ENCODE measurements around the gene MARK1. TPM values are rescaled to one million over a fixed set of nuclear protein-coding genes. Genes with fewer than 3 reads are reported as not detected.

The MARK1 gene
- total RNA-seq, 1 donor from 2014 or later, result 5.7 TPM

GRCh38 chr1:220698607-220699016 lies 170.7 kb downstream of the MARK1 start:
- Mint-ChIP-seq H3K27ac (no peak overlapping the region), H3K4me3 (no peak overlapping the region), H3K27me3 (no peaks in the 10 kb centered on the region), H3K4me1 (peaks cover 7% of the 10 kb centered on the region), H3K9me3 (no peaks in the 10 kb centered on the region), H3K36me3 (ENCODE audit: low read depth) (peaks cover 8% of the 10 kb centered on the region)
- ChIA-PET CTCF (interaction anchor here (1.3 kb wide), 1 partner anchor 35 kb away, joined by 6 read pairs; no protein-coding TSS in a partner anchor), POLR2A (interaction anchor here (0.5 kb wide), 1 partner anchor 71 kb away, joined by 3 read pairs; no protein-coding TSS in a partner anchor)
- TF ChIP-seq CTCF (IDR thresholded peaks at IDR 0.05), result no peak
- no peak for DNase-seq
- intact Hi-C loops (cut with micrococcal nuclease), result no loop called here
- no peak for ATAC-seq (ENCODE audit: low read depth)

GRCh38 chr1:220699044-220699443 lies 171.1 kb downstream of the MARK1 start:
- ATAC-seq (ENCODE audit: low read depth), result no peak

GRCh38 chr1:220700556-220701179 lies 172.7 kb downstream of the MARK1 start:
- no peak overlapping the region for H3K27ac Mint-ChIP-seq
- peaks cover 8% of the 10 kb centered on the region for H3K36me3 Mint-ChIP-seq (ENCODE audit: low read depth)
- intact Hi-C loops (cut with micrococcal nuclease), result no loop called here
- no peaks in the 10 kb centered on the region for H3K27me3 Mint-ChIP-seq
- no peaks in the 10 kb centered on the region for H3K9me3 Mint-ChIP-seq
- ChIA-PET POLR2A (no interaction called here), CTCF (interaction anchor here (2.5 kb wide), 1 partner anchor 32 kb away, joined by 8 read pairs; no protein-coding TSS in a partner anchor)
- ATAC-seq (ENCODE audit: low read depth), result no peak
- H3K4me3 Mint-ChIP-seq, result no peak overlapping the region
- TF ChIP-seq CTCF (IDR thresholded peaks at IDR 0.05), result no peak
- no peak for DNase-seq
- H3K4me1 Mint-ChIP-seq, result peaks cover 7% of the 10 kb centered on the region

More at GRCh38 chr1:220699044-220699443, 171.1 kb downstream of the MARK1 start:
- no peak for TF ChIP-seq CTCF (IDR thresholded peaks at IDR 0.05)
- POLR2A ChIA-PET, result interaction anchor here (0.5 kb wide), 1 partner anchor 70 kb away, joined by 3 read pairs; no protein-coding TSS in a partner anchor
- CTCF ChIA-PET, result interaction anchor here (1.3 kb wide), 1 partner anchor 34 kb away, joined by 6 read pairs; no protein-coding TSS in a partner anchor
- H3K9me3 Mint-ChIP-seq, result no peaks in the 10 kb centered on the region
- H3K27ac Mint-ChIP-seq, result no peak overlapping the region
- no peak overlapping the region for H3K4me3 Mint-ChIP-seq
- DNase-seq, result no peak
- no peaks in the 10 kb centered on the region for H3K27me3 Mint-ChIP-seq
- H3K4me1 Mint-ChIP-seq, result peaks cover 7% of the 10 kb centered on the region
- peaks cover 8% of the 10 kb centered on the region for H3K36me3 Mint-ChIP-seq (ENCODE audit: low read depth)
- intact Hi-C loops (cut with micrococcal nuclease), result no loop called here

- DNase-seq, result no peak
- peaks cover 8% of the 10 kb centered on the region for H3K36me3 Mint-ChIP-seq (ENCODE audit: low read depth)
- CTCF ChIA-PET, result interaction anchor here (2.2 to 2.5 kb wide), 2 partner anchors 10 to 31 kb away, joined by 6 to 8 read pairs; no protein-coding TSS in a partner anchor
- intact Hi-C loops (cut with micrococcal nuclease), result no loop called here
- no peak overlapping the region for H3K27ac Mint-ChIP-seq
- ATAC-seq (ENCODE audit: low read depth), result no peak
- no peak for TF ChIP-seq CTCF (IDR thresholded peaks at IDR 0.05)
- no peak overlapping the region for H3K4me3 Mint-ChIP-seq
- H3K9me3 Mint-ChIP-seq, result no peaks in the 10 kb centered on the region
- peaks cover 7% of the 10 kb centered on the region for H3K4me1 Mint-ChIP-seq
- POLR2A ChIA-PET, result no interaction called here
- no peaks in the 10 kb centered on the region for H3K27me3 Mint-ChIP-seq
Measured at GRCh38 chr1:220701974-220702373, 174.0 kb downstream of the MARK1 start.

GRCh38 chr1:220702733-220703270 lies 174.9 kb downstream of the MARK1 start:
- ATAC-seq (ENCODE audit: low read depth) (no peak), DNase-seq (no peak)
- ChIA-PET POLR2A (interaction anchor here (0.6 kb wide), 1 partner anchor 847 kb away, joined by 4 read pairs; no protein-coding TSS in a partner anchor), CTCF (interaction anchor here (1.5 to 2.5 kb wide), 3 partner anchors 11 to 74 kb away, joined by 3 to 8 read pairs (median 6); no protein-coding TSS in a partner anchor)
- H3K4me3 Mint-ChIP-seq, result no peak overlapping the region
- no peak for TF ChIP-seq CTCF (IDR thresholded peaks at IDR 0.05)
- no peaks in the 10 kb centered on the region for H3K27me3 Mint-ChIP-seq
- peaks cover 8% of the 10 kb centered on the region for H3K4me1 Mint-ChIP-seq
- no peaks in the 10 kb centered on the region for H3K9me3 Mint-ChIP-seq
- peaks cover 8% of the 10 kb centered on the region for H3K36me3 Mint-ChIP-seq (ENCODE audit: low read depth)
- no peak overlapping the region for H3K27ac Mint-ChIP-seq
- intact Hi-C loops (cut with micrococcal nuclease), result no loop called here
